ENCODE results near the gene ZDHHC8. TPM values are rescaled to one million over a fixed set of nuclear protein-coding genes. Genes with fewer than 3 reads are reported as not detected.
"Not testable (repeated sequence)": the region's sequence is repeated elsewhere in the genome, so short reads cannot be mapped to it uniquely, and the experiment has no call there.

ZDHHC8 gene
- total RNA-seq, 1 experiment from 2014 or later: 39.9 TPM

DNA sequence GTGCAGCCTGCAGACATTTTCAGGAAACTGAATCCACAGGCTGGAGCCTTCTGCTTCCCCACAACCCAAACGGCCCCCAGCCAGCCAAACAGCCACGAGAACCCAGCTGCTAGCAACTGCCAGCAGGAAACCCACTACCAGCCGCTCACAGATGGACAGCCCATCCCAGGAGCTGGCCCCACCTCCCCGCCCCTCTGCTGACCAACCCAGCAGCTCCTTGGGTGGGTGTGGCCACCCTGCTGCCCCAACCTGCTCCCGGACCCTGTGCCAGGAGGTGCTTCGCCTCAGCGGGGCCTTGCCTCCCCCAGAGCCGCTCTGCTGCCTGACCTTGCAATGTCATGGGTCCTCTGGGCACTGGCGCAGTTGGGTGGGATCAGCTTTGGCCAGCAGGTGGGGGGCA lies 27.5 kb downstream of the ZDHHC8 start:
- no peak for DNase-seq
- Histone ChIP-seq H3K4me3 (ENCODE audit: low read depth, low read length) (no peak overlapping the region), H3K4me1 (no peaks in the 10 kb centered on the region), H3K9me3 (no peaks in the 10 kb centered on the region), H3K36me3 (ENCODE audit: control insufficient read depth, insufficient read depth, low read length) (no peaks in the 10 kb centered on the region), H3K27me3 (replicated peaks; ENCODE audit: control insufficient read depth, insufficient read depth, low read length) (no peaks in the 10 kb centered on the region)
- no TSS peak for BruUV-seq (replicated peaks)
- Mint-ChIP-seq H3K4me1 (ENCODE audit: low read depth, unreplicated experiment) (no peaks in the 10 kb centered on the region), H3K9me3 (ENCODE audit: unreplicated experiment) (peaks cover 3% of the 10 kb centered on the region), H3K4me3 (ENCODE audit: unreplicated experiment) (no peak overlapping the region), H3K27ac (ENCODE audit: unreplicated experiment) (no peak overlapping the region), H3K27me3 (ENCODE audit: insufficient read depth, unreplicated experiment) (peaks cover 3% of the 10 kb centered on the region), H3K36me3 (ENCODE audit: insufficient read depth, unreplicated experiment) (no peaks in the 10 kb centered on the region)
- TF ChIP-seq, protein P1, sequence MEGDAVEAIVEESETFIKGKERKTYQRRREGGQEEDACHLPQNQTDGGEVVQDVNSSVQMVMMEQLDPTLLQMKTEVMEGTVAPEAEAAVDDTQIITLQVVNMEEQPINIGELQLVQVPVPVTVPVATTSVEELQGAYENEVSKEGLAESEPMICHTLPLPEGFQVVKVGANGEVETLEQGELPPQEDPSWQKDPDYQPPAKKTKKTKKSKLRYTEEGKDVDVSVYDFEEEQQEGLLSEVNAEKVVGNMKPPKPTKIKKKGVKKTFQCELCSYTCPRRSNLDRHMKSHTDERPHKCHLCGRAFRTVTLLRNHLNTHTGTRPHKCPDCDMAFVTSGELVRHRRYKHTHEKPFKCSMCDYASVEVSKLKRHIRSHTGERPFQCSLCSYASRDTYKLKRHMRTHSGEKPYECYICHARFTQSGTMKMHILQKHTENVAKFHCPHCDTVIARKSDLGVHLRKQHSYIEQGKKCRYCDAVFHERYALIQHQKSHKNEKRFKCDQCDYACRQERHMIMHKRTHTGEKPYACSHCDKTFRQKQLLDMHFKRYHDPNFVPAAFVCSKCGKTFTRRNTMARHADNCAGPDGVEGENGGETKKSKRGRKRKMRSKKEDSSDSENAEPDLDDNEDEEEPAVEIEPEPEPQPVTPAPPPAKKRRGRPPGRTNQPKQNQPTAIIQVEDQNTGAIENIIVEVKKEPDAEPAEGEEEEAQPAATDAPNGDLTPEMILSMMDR (IDR thresholded peaks at IDR 0.05; ENCODE audit: insufficient read depth in 1 of 2, low read depth in 1 of 2, low read length in 1 of 2, severe bottlenecking in 1 of 2, unreplicated experiment in 1 of 2): no peak
- ChIA-PET CTCF (interaction anchor here (0.6 kb wide), 1 partner anchor 161 kb away, joined by 3 read pairs; the partner anchor contains the start of gene DGCR6L), POLR2A (no interaction called here)
- intact Hi-C loops (cut with micrococcal nuclease; ENCODE audit: unreplicated experiment): no loop called here

DNA sequence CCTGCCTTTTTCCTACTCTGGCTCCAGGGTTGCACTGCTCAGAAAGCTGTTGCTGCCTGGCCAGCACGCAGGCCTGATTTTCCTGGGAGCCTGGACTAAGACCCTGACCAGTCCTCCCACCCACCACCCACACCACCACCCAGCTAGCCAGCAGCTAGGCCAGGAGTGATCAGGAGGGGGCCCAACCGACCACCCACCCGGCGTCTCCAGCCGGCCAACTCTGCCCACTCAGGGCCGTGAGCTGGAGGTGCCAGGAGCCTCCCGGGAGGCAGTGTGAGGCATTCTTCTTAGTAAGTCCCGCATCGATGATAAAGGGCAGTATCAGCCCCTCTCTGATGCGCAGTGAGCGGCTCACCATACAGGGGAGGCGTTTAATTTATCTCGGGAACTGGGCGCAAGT lies 27.9 kb downstream of the ZDHHC8 start:
- H3K36me3 Mint-ChIP-seq (ENCODE audit: insufficient read depth, unreplicated experiment); DNase-seq; H3K27me3 ChIP-seq (replicated peaks; ENCODE audit: control insufficient read depth, insufficient read depth, low read length); H3K36me3 ChIP-seq (ENCODE audit: control insufficient read depth, insufficient read depth, low read length); H3K4me1 ChIP-seq; H3K4me3 Mint-ChIP-seq (ENCODE audit: unreplicated experiment); H3K9me3 Mint-ChIP-seq (ENCODE audit: unreplicated experiment); intact Hi-C loops (cut with micrococcal nuclease; ENCODE audit: unreplicated experiment); H3K9me3 ChIP-seq; POLR2A ChIA-PET; CTCF ChIA-PET; H3K4me3 ChIP-seq (ENCODE audit: low read depth, low read length); H3K27me3 Mint-ChIP-seq (ENCODE audit: insufficient read depth, unreplicated experiment); H3K27ac Mint-ChIP-seq (ENCODE audit: unreplicated experiment); H3K4me1 Mint-ChIP-seq (ENCODE audit: low read depth, unreplicated experiment); BruUV-seq (replicated peaks): not testable (repeated sequence)

DNA sequence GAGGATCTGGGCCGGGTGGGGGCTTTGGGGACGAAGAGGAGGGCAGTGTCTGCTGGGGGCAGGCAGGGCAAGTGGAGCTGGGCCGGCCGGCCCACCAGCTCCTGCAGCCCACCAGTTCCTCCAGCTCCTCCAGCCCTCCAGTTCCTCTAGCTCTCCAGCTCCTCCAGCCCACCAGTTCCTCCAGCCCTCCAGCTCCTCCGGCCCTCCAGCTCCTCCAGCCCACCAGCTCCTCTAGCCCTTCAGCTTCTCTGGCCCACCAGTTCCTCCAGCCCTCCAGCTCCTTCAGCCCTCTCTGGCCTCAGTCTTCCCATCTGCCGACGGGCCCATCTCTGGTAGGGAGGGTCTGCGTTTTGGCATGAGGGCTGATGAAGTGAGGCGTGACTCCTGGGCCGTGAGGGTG lies 28.4 kb downstream of the ZDHHC8 start:
- TF ChIP-seq, protein P1 (IDR thresholded peaks at IDR 0.05; ENCODE audit: insufficient read depth in 1 of 2, low read depth in 1 of 2, low read length in 1 of 2, severe bottlenecking in 1 of 2, unreplicated experiment in 1 of 2): no peak
- H3K4me1 ChIP-seq: no peaks in the 10 kb centered on the region
- Mint-ChIP-seq H3K27ac (ENCODE audit: unreplicated experiment) (no peak overlapping the region), H3K9me3 (ENCODE audit: unreplicated experiment) (peaks cover 10% of the 10 kb centered on the region), H3K4me3 (ENCODE audit: unreplicated experiment) (no peak overlapping the region), H3K27me3 (ENCODE audit: insufficient read depth, unreplicated experiment) (peaks cover 3% of the 10 kb centered on the region), H3K36me3 (ENCODE audit: insufficient read depth, unreplicated experiment) (no peaks in the 10 kb centered on the region), H3K4me1 (ENCODE audit: low read depth, unreplicated experiment) (no peaks in the 10 kb centered on the region)
- POLR2A ChIA-PET: no interaction called here
- no peaks in the 10 kb centered on the region for H3K36me3 ChIP-seq (ENCODE audit: control insufficient read depth, insufficient read depth, low read length)
- CTCF ChIA-PET: interaction anchor here (0.7 kb wide), 1 partner anchor 258 kb away, joined by 7 read pairs; no protein-coding TSS in a partner anchor
- no peaks in the 10 kb centered on the region for H3K9me3 ChIP-seq
- no peak for DNase-seq
- no peaks in the 10 kb centered on the region for H3K27me3 ChIP-seq (replicated peaks; ENCODE audit: control insufficient read depth, insufficient read depth, low read length)
- H3K4me3 ChIP-seq (ENCODE audit: low read depth, low read length): no peak overlapping the region
- intact Hi-C loops (cut with micrococcal nuclease; ENCODE audit: unreplicated experiment): no loop called here
- no TSS peak for BruUV-seq (replicated peaks)

DNA sequence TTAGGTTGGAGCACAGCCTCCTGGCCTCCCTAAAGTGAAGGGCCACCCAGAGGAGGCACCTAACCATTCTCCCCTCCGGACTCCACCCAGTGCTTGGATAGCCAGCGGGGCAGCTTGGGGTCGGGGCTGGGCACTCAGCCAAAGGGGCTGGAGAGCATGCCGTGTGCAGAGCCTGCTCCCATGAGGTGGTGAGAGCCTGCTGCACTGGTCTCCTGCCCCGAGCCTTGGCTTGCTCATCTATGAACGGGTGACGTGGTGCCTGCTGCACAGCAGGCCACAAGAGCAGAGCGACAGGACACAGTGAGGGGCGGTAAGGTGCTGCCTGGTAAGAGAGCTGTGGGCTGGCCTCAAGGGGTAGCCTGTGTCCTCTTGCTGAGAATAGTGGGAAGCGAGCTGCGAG lies 33.3 kb downstream of the ZDHHC8 start:
- H3K27ac Mint-ChIP-seq (ENCODE audit: unreplicated experiment): no peak overlapping the region

More for the DNA sequence above, 33.3 kb downstream of the ZDHHC8 start:
- H3K4me1 ChIP-seq: no peaks in the 10 kb centered on the region
- BruUV-seq (replicated peaks): no TSS peak
- intact Hi-C loops (cut with micrococcal nuclease; ENCODE audit: unreplicated experiment): no loop called here
- no peak overlapping the region for H3K4me3 ChIP-seq (ENCODE audit: low read depth, low read length)
- ChIA-PET CTCF (no interaction called here), POLR2A (no interaction called here)
- Mint-ChIP-seq H3K4me1 (ENCODE audit: low read depth, unreplicated experiment) (no peaks in the 10 kb centered on the region), H3K36me3 (ENCODE audit: insufficient read depth, unreplicated experiment) (no peaks in the 10 kb centered on the region), H3K9me3 (ENCODE audit: unreplicated experiment) (peaks cover 10% of the 10 kb centered on the region), H3K4me3 (ENCODE audit: unreplicated experiment) (no peak overlapping the region), H3K27me3 (ENCODE audit: insufficient read depth, unreplicated experiment) (no peaks in the 10 kb centered on the region)
- no peak for DNase-seq
- no peaks in the 10 kb centered on the region for H3K36me3 ChIP-seq (ENCODE audit: control insufficient read depth, insufficient read depth, low read length)
- no peaks in the 10 kb centered on the region for H3K9me3 ChIP-seq
- TF ChIP-seq, protein P1 (IDR thresholded peaks at IDR 0.05; ENCODE audit: insufficient read depth in 1 of 2, low read depth in 1 of 2, low read length in 1 of 2, severe bottlenecking in 1 of 2, unreplicated experiment in 1 of 2): no peak
- H3K27me3 ChIP-seq (replicated peaks; ENCODE audit: control insufficient read depth, insufficient read depth, low read length): no peaks in the 10 kb centered on the region

Measured in Caco-2 (cell line).